Measurements from ENCODE around the gene MRPL55.

The MRPL55 gene

GRCh38 chr1:228060458-228061190 is 48.5 kb downstream of the MRPL55 start:
- in situ Hi-C loops (cut with HindIII; ENCODE audit: low sequenced_read_pairs): no loop called here

- in situ Hi-C loops (cut with HindIII; ENCODE audit: low sequenced_read_pairs): no loop called here
These were observed 49.3 kb downstream of the MRPL55 start for GRCh38 chr1:228059634-228060457.

- in situ Hi-C loops (cut with HindIII; ENCODE audit: low sequenced_read_pairs): no loop called here
These were observed 50.0 kb downstream of the MRPL55 start for GRCh38 chr1:228058949-228059633.

GRCh38 chr1:228058172-228058948 is 50.7 kb downstream of the MRPL55 start:
- in situ Hi-C loops (cut with HindIII; ENCODE audit: low sequenced_read_pairs): no loop called here
